Measurements from ENCODE around the gene SPATA2L. TPM values are rescaled to one million over a fixed set of nuclear protein-coding genes. Genes with fewer than 3 reads are reported as not detected.

Gene SPATA2L
- total and polyA plus RNA-seq, 7 experiments from 2014 or later, result 7.0 to 32.2 (median 12.0) TPM

- peak overlapping the region; percentile 67 to 89 (median 85) for H3K27ac Mint-ChIP-seq
- peaks cover 0 to 10% (median 0%) of the 10 kb centered on the region in 3 experiments for H3K36me3 ChIP-seq (ENCODE audit: control insufficient read depth in 2 of 3, insufficient read depth in 3 of 3, low read length in 3 of 3)
- ChIA-PET CTCF (no interaction called here), POLR2A (interaction anchor here (0.7 to 2.7 kb wide), 2 partner anchors 44 to 1700 kb away, joined by 3 to 13 read pairs; partner anchors contain the start of gene SPATA2L)
- H3K27me3 Mint-ChIP-seq, result no peaks in the 10 kb centered on the region
- peak overlapping the region; percentile 75 to 93 (median 81) for H3K4me3 Mint-ChIP-seq
- peak overlapping the region; percentile 85 for H3K27ac ChIP-seq (ENCODE audit: low read depth, low read length)
- no peaks in the 10 kb centered on the region for H3K27me3 ChIP-seq (ENCODE audit: control insufficient read depth in 2 of 2, insufficient read depth in 2 of 2, low read length in 2 of 2)
- no peaks in the 10 kb centered on the region for H3K9me3 Mint-ChIP-seq
- DNase-seq, result no peak
- peak overlapping the region; percentile 88 for H3K4me3 ChIP-seq (ENCODE audit: low read length)
- H3K4me1 Mint-ChIP-seq, result peaks cover 17 to 44% (median 36%) of the 10 kb centered on the region in 7 donors
- no peaks in the 10 kb centered on the region for H3K9me3 ChIP-seq (ENCODE audit: control insufficient read depth in 2 of 3, low read length in 3 of 3)
- H3K4me1 ChIP-seq (ENCODE audit: control insufficient read depth in 2 of 2, insufficient read depth in 2 of 2, low read length in 2 of 2), result peaks cover 6 to 16% of the 10 kb centered on the region in 2 donors
- intact Hi-C loops (cut with micrococcal nuclease), result loop anchor here (1.0 to 5.0 kb wide), 6 partner anchors 30 to 409 kb away; partner anchors contain the start of genes CDK10 (in 1 of the 2), SPG7 (in 1 of the 2) and TCF25 (in 1 of the 2)
- peaks cover 5 to 17% (median 8%) of the 10 kb centered on the region in 5 donors for H3K36me3 Mint-ChIP-seq
- no peak for ATAC-seq
Measured at GRCh38 chr16:89656435-89657121, 44.9 kb downstream of the SPATA2L start.

GRCh38 chr16:89655062-89655643, 46.4 kb downstream of the SPATA2L start:
- POLR2A ChIA-PET, result interaction anchor here (0.6 kb wide), 1 partner anchor 23 kb away, joined by 3 read pairs; no protein-coding TSS in a partner anchor
- intact Hi-C loops (cut with micrococcal nuclease), result loop anchor here (5.0 kb wide), 2 partner anchors 148 to 408 kb away; partner anchors contain the start of gene SPG7 (in 1 of the 2)

GRCh38 chr16:89653656-89654295, 47.7 kb downstream of the SPATA2L start:
- ChIA-PET CTCF (no interaction called here), POLR2A (no interaction called here)
- no peaks in the 10 kb centered on the region for H3K9me3 Mint-ChIP-seq
- H3K27ac ChIP-seq (ENCODE audit: low read depth, low read length), result no peak overlapping the region
- no peaks in the 10 kb centered on the region for H3K9me3 ChIP-seq (ENCODE audit: control insufficient read depth in 2 of 3, low read length in 3 of 3)
- H3K27me3 Mint-ChIP-seq, result no peaks in the 10 kb centered on the region
- intact Hi-C loops (cut with micrococcal nuclease), result no loop called here
- H3K27ac Mint-ChIP-seq, result peak overlapping the region in 5 of 9 donors; percentile 34 to 56 (median 39)
- DNase-seq (no peak), ATAC-seq (no peak)
- peaks cover 0 to 34% (median 0%) of the 10 kb centered on the region in 3 experiments for H3K36me3 ChIP-seq (ENCODE audit: control insufficient read depth in 2 of 3, insufficient read depth in 3 of 3, low read length in 3 of 3)
- peak overlapping the region in 5 of 10 donors; percentile 14 to 63 (median 35) for H3K4me3 Mint-ChIP-seq
- H3K27me3 ChIP-seq (ENCODE audit: control insufficient read depth in 2 of 2, insufficient read depth in 2 of 2, low read length in 2 of 2), result no peaks in the 10 kb centered on the region
- peaks cover 0 to 13% (median 0%) of the 10 kb centered on the region in 5 donors for H3K36me3 Mint-ChIP-seq
- H3K4me3 ChIP-seq (ENCODE audit: low read length), result no peak overlapping the region
- peaks cover 16 to 36% (median 27%) of the 10 kb centered on the region in 7 donors for H3K4me1 Mint-ChIP-seq
- peaks cover 6 to 16% of the 10 kb centered on the region in 2 donors for H3K4me1 ChIP-seq (ENCODE audit: control insufficient read depth in 2 of 2, insufficient read depth in 2 of 2, low read length in 2 of 2)

More at GRCh38 chr16:89655062-89655643, 46.4 kb downstream of the SPATA2L start:
- Histone ChIP-seq H3K27ac (ENCODE audit: low read depth, low read length) (no peak overlapping the region), H3K4me1 (ENCODE audit: control insufficient read depth in 2 of 2, insufficient read depth in 2 of 2, low read length in 2 of 2) (peaks cover 6 to 16% of the 10 kb centered on the region in 2 donors), H3K9me3 (ENCODE audit: control insufficient read depth in 2 of 3, low read length in 3 of 3) (no peaks in the 10 kb centered on the region), H3K36me3 (ENCODE audit: control insufficient read depth in 2 of 3, insufficient read depth in 3 of 3, low read length in 3 of 3) (peaks cover 0 to 23% (median 0%) of the 10 kb centered on the region in 3 experiments), H3K4me3 (ENCODE audit: low read length) (no peak overlapping the region), H3K27me3 (ENCODE audit: control insufficient read depth in 2 of 2, insufficient read depth in 2 of 2, low read length in 2 of 2) (no peaks in the 10 kb centered on the region)
- H3K36me3 Mint-ChIP-seq, result peaks cover 0 to 7% (median 0%) of the 10 kb centered on the region in 5 donors
- CTCF ChIA-PET, result interaction anchor here (0.6 kb wide), 1 partner anchor 68 kb away, joined by 4 read pairs; no protein-coding TSS in a partner anchor
- DNase-seq (no peak), ATAC-seq (no peak)
- peak overlapping the region in 7 of 9 donors; percentile 5 to 85 (median 69) for H3K27ac Mint-ChIP-seq
- peaks cover 17 to 40% (median 32%) of the 10 kb centered on the region in 7 donors for H3K4me1 Mint-ChIP-seq
- H3K9me3 Mint-ChIP-seq, result no peaks in the 10 kb centered on the region
- peak overlapping the region in 8 of 10 donors; percentile 25 to 92 (median 76) for H3K4me3 Mint-ChIP-seq
- H3K27me3 Mint-ChIP-seq, result no peaks in the 10 kb centered on the region

GRCh38 chr16:89651584-89651983, 49.9 kb downstream of the SPATA2L start:
- no peaks in the 10 kb centered on the region for H3K27me3 ChIP-seq (ENCODE audit: control insufficient read depth in 2 of 2, insufficient read depth in 2 of 2, low read length in 2 of 2)
- ChIA-PET POLR2A (no interaction called here), CTCF (no interaction called here)
- no peak overlapping the region for H3K4me3 Mint-ChIP-seq
- H3K36me3 ChIP-seq (ENCODE audit: control insufficient read depth in 2 of 3, insufficient read depth in 3 of 3, low read length in 3 of 3), result peaks cover 0 to 41% (median 6%) of the 10 kb centered on the region in 3 experiments
- H3K27ac ChIP-seq (ENCODE audit: low read depth, low read length), result no peak overlapping the region
- no peaks in the 10 kb centered on the region for H3K9me3 Mint-ChIP-seq
- ATAC-seq, result no peak
- peaks cover 7 to 26% (median 19%) of the 10 kb centered on the region in 7 donors for H3K4me1 Mint-ChIP-seq
- peaks cover 2 to 3% of the 10 kb centered on the region in 2 donors for H3K4me1 ChIP-seq (ENCODE audit: control insufficient read depth in 2 of 2, insufficient read depth in 2 of 2, low read length in 2 of 2)
- no peaks in the 10 kb centered on the region for H3K27me3 Mint-ChIP-seq
- no peak overlapping the region for H3K4me3 ChIP-seq (ENCODE audit: low read length)
- no peak overlapping the region for H3K27ac Mint-ChIP-seq
- intact Hi-C loops (cut with micrococcal nuclease), result no loop called here
- no peak for DNase-seq
- H3K9me3 ChIP-seq (ENCODE audit: control insufficient read depth in 2 of 3, low read length in 3 of 3), result no peaks in the 10 kb centered on the region
- H3K36me3 Mint-ChIP-seq, result peaks cover 0 to 17% (median 0%) of the 10 kb centered on the region in 5 donors

- ChIA-PET POLR2A (no interaction called here), CTCF (no interaction called here)
- H3K4me1 Mint-ChIP-seq, result no peaks in the 10 kb centered on the region
- ATAC-seq (no peak), DNase-seq (no peak)
- no peaks in the 10 kb centered on the region for H3K27me3 ChIP-seq (ENCODE audit: control insufficient read depth in 2 of 2, insufficient read depth in 2 of 2, low read length in 2 of 2)
- no peaks in the 10 kb centered on the region for H3K27me3 Mint-ChIP-seq
- H3K4me1 ChIP-seq (ENCODE audit: control insufficient read depth in 2 of 2, insufficient read depth in 2 of 2, low read length in 2 of 2), result no peaks in the 10 kb centered on the region
- no peaks in the 10 kb centered on the region for H3K9me3 Mint-ChIP-seq
- no peak overlapping the region for H3K4me3 ChIP-seq (ENCODE audit: low read length)
- H3K27ac ChIP-seq (ENCODE audit: low read depth, low read length), result no peak overlapping the region
- no peak overlapping the region for H3K4me3 Mint-ChIP-seq
- no peak overlapping the region for H3K27ac Mint-ChIP-seq
- H3K36me3 ChIP-seq (ENCODE audit: control insufficient read depth in 2 of 3, insufficient read depth in 3 of 3, low read length in 3 of 3), result peaks cover 0 to 67% (median 21%) of the 10 kb centered on the region in 3 experiments
- no peaks in the 10 kb centered on the region for H3K9me3 ChIP-seq (ENCODE audit: control insufficient read depth in 2 of 3, low read length in 3 of 3)
- intact Hi-C loops (cut with micrococcal nuclease), result no loop called here
- H3K36me3 Mint-ChIP-seq, result peaks cover 0 to 18% (median 0%) of the 10 kb centered on the region in 5 donors
Measured at GRCh38 chr16:89646906-89647305, 54.6 kb downstream of the SPATA2L start.

Measured in naive thymus-derived CD4-positive, alpha-beta T cell (primary cell).